OCI-LY1 (cell line): ENCODE measurements around the gene TXNDC9.

ENCODE experiments used
- H2AFZ ChIP-seq: fragments of 200-600 bp; sonication (generic), shearing (Covaris generic); 2 replicates; pipeline ENCODE4 v1.6.0; 2014; ENCODE audit warnings: antibody characterized with exemption, mild to moderate bottlenecking, low read length
- H3F3A ChIP-seq: fragments of 200-600 bp; sonication (generic), shearing (Covaris generic); 2 replicates; pipeline ENCODE4 v1.6.0; 2014; ENCODE audit warnings: mild to moderate bottlenecking, antibody characterized with exemption, low read length, moderate library complexity; ENCODE audit not compliant: insufficient read depth
- H3K27ac ChIP-seq: fragments of 200-600 bp; sonication (generic); 2 replicates; pipeline ENCODE4 v1.5.1; 2014; ENCODE audit warnings: low read length, mixed run types, mild to moderate bottlenecking, low read depth; ENCODE audit not compliant: poor library complexity, severe bottlenecking
- H3K27me3 ChIP-seq: fragments of 200-600 bp; sonication (generic); 2 replicates; pipeline ENCODE4 v1.6.0; 2014; ENCODE audit warnings: antibody characterized with exemption, mild to moderate bottlenecking, low read length, moderate library complexity; ENCODE audit not compliant: insufficient read depth
- H3K36me3 ChIP-seq: fragments of 200-600 bp; sonication (generic); 2 replicates; pipeline ENCODE4 v1.6.1; 2014; ENCODE audit warnings: mild to moderate bottlenecking, antibody characterized with exemption, low read length, moderate library complexity, mixed read lengths; ENCODE audit not compliant: insufficient read depth
- H3K4me1 ChIP-seq: fragments of 200-600 bp; sonication (generic); 2 replicates; pipeline ENCODE4 v1.5.1; 2014; ENCODE audit warnings: mild to moderate bottlenecking, low read length, moderate library complexity; ENCODE audit not compliant: insufficient read depth, severe bottlenecking
- H3K4me2 ChIP-seq: fragments of 200-600 bp; sonication (generic), shearing (Covaris generic); 2 replicates; pipeline ENCODE4 v1.6.1; 2014; ENCODE audit warnings: low read length
- H3K4me3 ChIP-seq: fragments of 200-600 bp; sonication (generic); 2 replicates; pipeline ENCODE4 v1.5.1; 2014; ENCODE audit warnings: low read length, low read depth, mild to moderate bottlenecking, mixed read lengths; ENCODE audit not compliant: poor library complexity, severe bottlenecking
- H3K79me2 ChIP-seq: fragments of 200-600 bp; shearing (Covaris generic); 2 replicates; pipeline ENCODE4 v1.6.1; 2016; ENCODE audit warnings: mixed run types, low read length, mixed read lengths; ENCODE audit not compliant: insufficient read depth
- H3K9ac ChIP-seq: fragments of 200-600 bp; sonication (generic), shearing (Covaris generic); 2 replicates; pipeline ENCODE4 v1.6.1; 2014; ENCODE audit warnings: mild to moderate bottlenecking, low read length, mixed read lengths
- H3K9me2 ChIP-seq: fragments of 200-600 bp; sonication (generic), shearing (Covaris generic); 2 replicates; pipeline ENCODE4 v1.6.1; 2014; ENCODE audit warnings: low read depth, mild to moderate bottlenecking, low read length, mixed read lengths
- H3K9me3 ChIP-seq: fragments of 200-600 bp; shearing (Covaris generic); 2 replicates; pipeline ENCODE4 v1.6.1; 2014; ENCODE audit warnings: low read length, mixed read lengths
- H4K20me1 ChIP-seq: fragments of 200-600 bp; sonication (generic), shearing (Covaris generic); 2 replicates; pipeline ENCODE4 v1.6.0; 2016; ENCODE audit warnings: mild to moderate bottlenecking, low read length; ENCODE audit not compliant: insufficient read depth
- EZH2 ChIP-seq: fragments of 200-600 bp; sonication (generic), shearing (Covaris generic); IDR thresholded peaks from 2 replicates; pipeline ENCODE4 v1.8.0; 2017; ENCODE audit warnings: borderline replicate concordance, mixed run types, mild to moderate bottlenecking, antibody characterized with exemption, low read length, moderate library complexity, mixed read lengths
- TF ChIP-seq, protein P1 (sequence below): fragments of 200-600 bp; sonication (generic), shearing (Covaris generic); IDR thresholded peaks from 2 replicates; pipeline ENCODE4 v1.5.1; 2017; ENCODE audit warnings: mild to moderate bottlenecking, antibody characterized with exemption, low read length, moderate library complexity, mixed read lengths

TXNDC9 gene

GRCh38 chr2:99275882-99276281, 60.3 kb downstream of the TXNDC9 start:
- Histone ChIP-seq H3K9me2 (no peaks in the 10 kb centered on the region), H3K27ac (no peak overlapping the region), H2AFZ (no peak overlapping the region), H3K4me1 (no peaks in the 10 kb centered on the region), H3K4me2 (no peak overlapping the region), H3K9ac (no peak overlapping the region), H3K27me3 (no peaks in the 10 kb centered on the region), H3K36me3 (no peaks in the 10 kb centered on the region), H3K4me3 (no peak overlapping the region), H3K9me3 (peaks cover 3% of the 10 kb centered on the region; the same call in 1 of the 2 replicates), H3F3A (no peaks in the 10 kb centered on the region), H3K79me2 (no peaks in the 10 kb centered on the region), H4K20me1 (no peaks in the 10 kb centered on the region)
- no peak for TF ChIP-seq EZH2
- TF ChIP-seq, protein P1, sequence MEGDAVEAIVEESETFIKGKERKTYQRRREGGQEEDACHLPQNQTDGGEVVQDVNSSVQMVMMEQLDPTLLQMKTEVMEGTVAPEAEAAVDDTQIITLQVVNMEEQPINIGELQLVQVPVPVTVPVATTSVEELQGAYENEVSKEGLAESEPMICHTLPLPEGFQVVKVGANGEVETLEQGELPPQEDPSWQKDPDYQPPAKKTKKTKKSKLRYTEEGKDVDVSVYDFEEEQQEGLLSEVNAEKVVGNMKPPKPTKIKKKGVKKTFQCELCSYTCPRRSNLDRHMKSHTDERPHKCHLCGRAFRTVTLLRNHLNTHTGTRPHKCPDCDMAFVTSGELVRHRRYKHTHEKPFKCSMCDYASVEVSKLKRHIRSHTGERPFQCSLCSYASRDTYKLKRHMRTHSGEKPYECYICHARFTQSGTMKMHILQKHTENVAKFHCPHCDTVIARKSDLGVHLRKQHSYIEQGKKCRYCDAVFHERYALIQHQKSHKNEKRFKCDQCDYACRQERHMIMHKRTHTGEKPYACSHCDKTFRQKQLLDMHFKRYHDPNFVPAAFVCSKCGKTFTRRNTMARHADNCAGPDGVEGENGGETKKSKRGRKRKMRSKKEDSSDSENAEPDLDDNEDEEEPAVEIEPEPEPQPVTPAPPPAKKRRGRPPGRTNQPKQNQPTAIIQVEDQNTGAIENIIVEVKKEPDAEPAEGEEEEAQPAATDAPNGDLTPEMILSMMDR: no peak
